Measurements from ENCODE around the gene C16orf82.

The C16orf82 gene

GRCh38 chr16:27066668-27067537, at the start of gene C16orf82:
Gene C16orf82, plus strand, starts transcription at chr16:27066927.
- DNase-seq (ENCODE audit: extremely low read depth, low read depth): no peak
- no peak for TF ChIP-seq CTCF (IDR thresholded peaks at IDR 0.05; ENCODE audit: low read depth, low read length)

GRCh38 chr16:27020031-27020430, 46.7 kb upstream of the C16orf82 start:
- no peak for TF ChIP-seq CTCF (IDR thresholded peaks at IDR 0.05; ENCODE audit: low read depth, low read length)
- DNase-seq (ENCODE audit: extremely low read depth, low read depth): no peak

GRCh38 chr16:27024010-27024409, 42.7 kb upstream of the C16orf82 start:
- no peak for TF ChIP-seq CTCF (IDR thresholded peaks at IDR 0.05; ENCODE audit: low read depth, low read length)

GRCh38 chr16:27025581-27025980, 41.1 kb upstream of the C16orf82 start:
- no peak for DNase-seq (ENCODE audit: extremely low read depth, low read depth)
- no peak for TF ChIP-seq CTCF (IDR thresholded peaks at IDR 0.05; ENCODE audit: low read depth, low read length)

More at GRCh38 chr16:27024010-27024409, 42.7 kb upstream of the C16orf82 start:
- DNase-seq (ENCODE audit: extremely low read depth, low read depth): no peak

GRCh38 chr16:27027971-27028370, 38.8 kb upstream of the C16orf82 start:
- DNase-seq (ENCODE audit: extremely low read depth, low read depth): no peak
- TF ChIP-seq CTCF (IDR thresholded peaks at IDR 0.05; ENCODE audit: low read depth, low read length): no peak

GRCh38 chr16:27028591-27029110, 38.1 kb upstream of the C16orf82 start:
- no peak for DNase-seq (ENCODE audit: extremely low read depth, low read depth)
- no peak for TF ChIP-seq CTCF (IDR thresholded peaks at IDR 0.05; ENCODE audit: low read depth, low read length)

GRCh38 chr16:27029525-27029924, 37.2 kb upstream of the C16orf82 start:
- no peak for DNase-seq (ENCODE audit: extremely low read depth, low read depth)
- TF ChIP-seq CTCF (IDR thresholded peaks at IDR 0.05; ENCODE audit: low read depth, low read length): no peak
